Measurements from ENCODE around the gene CNGA3.
"Not testable (repeated sequence)": the region's sequence is repeated elsewhere in the genome, so short reads cannot be mapped to it uniquely, and the experiment has no call there.

The CNGA3 gene

DNA sequence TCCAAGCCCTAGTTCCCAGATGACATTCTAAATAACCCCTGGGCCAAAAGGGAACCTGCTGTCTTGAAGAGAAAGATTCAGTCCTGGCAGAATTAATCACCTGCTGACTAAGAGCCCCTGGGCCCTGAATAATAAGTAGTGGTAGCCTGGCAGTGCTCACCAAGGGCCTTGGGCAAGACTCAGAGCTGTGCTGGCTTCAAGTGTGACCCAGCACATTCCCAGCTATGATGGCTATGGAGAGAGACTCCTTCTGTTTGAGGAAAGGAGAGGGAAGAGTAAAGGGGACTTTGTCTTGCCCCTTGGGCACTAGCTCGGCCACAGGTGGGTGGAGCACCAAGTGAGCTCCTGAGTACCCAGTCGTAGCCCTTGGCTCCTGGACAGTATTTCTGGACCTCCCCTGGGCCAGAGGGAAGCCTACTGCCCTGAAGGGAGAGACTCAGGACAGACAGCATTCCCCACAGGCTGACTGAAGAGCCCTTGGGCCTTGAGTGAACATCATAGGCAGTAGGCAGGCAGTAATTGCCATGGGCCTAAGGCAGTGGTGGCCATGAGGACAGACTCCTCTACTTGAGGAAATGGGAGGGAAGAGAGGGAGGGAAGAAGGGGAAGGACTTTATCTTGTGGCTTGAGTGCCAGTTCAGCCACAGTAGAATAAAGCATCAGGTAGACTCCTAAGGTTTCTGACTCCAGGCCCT, 58.4 kb downstream of the CNGA3 start:
- H3K4me1 Mint-ChIP-seq (ENCODE audit: low read depth in 2 of 2) = peaks cover 3% of the 10 kb centered on the region in 2 donors
- no peak overlapping the region for H3K27ac Mint-ChIP-seq
- no peak for ATAC-seq (replicated peaks)
- no peaks in the 10 kb centered on the region for H3K9me3 Mint-ChIP-seq
- H3K27me3 Mint-ChIP-seq = peaks cover 20 to 24% of the 10 kb centered on the region in 2 donors
- DNase-seq = no peak
- no peak overlapping the region for H3K4me3 Mint-ChIP-seq
- H3K36me3 Mint-ChIP-seq (ENCODE audit: insufficient read depth) = no peaks in the 10 kb centered on the region

DNA sequence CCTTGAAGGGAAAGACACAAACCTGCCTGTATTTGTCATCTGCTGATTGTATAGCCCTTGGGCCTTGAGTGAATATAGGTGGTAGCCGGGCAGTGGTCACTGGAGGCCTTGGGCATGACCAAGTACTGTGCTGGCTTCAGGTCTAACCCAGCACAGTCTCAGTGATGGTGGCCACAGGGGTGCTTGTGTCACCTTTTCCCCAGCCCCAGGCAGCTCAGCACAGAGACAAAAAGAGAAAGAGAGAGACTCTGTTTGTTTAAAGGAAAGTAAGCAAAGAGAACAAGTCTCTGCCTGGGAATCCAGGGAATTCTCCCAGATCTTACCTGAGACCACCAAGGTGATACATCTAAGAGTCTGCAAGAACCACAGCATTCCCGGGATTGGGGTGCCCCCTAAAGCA, 59.0 kb downstream of the CNGA3 start:
- Mint-ChIP-seq H3K9me3 (no peaks in the 10 kb centered on the region), H3K27me3 (peaks cover 14 to 18% of the 10 kb centered on the region in 2 donors), H3K4me1 (ENCODE audit: low read depth in 2 of 2) (peaks cover 3% of the 10 kb centered on the region in 2 donors), H3K36me3 (ENCODE audit: insufficient read depth) (no peaks in the 10 kb centered on the region), H3K4me3 (no peak overlapping the region), H3K27ac (no peak overlapping the region)
- no peak for DNase-seq
- no peak for ATAC-seq (replicated peaks)

DNA sequence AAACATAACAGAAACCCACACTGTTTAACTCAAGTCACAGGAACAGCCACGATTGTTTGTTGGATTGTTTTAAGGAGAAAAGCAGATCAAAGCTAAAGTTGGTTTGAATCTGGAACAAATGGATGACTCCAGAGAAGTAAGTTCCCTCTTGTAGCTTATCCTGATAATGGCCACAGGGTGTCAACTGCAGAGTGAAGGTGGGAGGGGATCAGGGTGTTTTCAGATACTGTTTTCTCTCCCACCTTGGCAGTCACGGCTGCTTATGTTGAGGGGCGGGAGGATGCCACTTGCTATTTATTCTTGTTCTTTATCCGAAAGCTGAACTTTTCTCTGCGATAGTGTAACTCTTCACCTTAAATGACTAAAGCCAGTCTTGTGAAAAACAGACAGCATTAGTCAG, 61.9 kb downstream of the CNGA3 start:
- H3K4me3 Mint-ChIP-seq = no peak overlapping the region
- no peaks in the 10 kb centered on the region for H3K27me3 Mint-ChIP-seq
- no peak for ATAC-seq (replicated peaks)
- H3K9me3 Mint-ChIP-seq = no peaks in the 10 kb centered on the region
- DNase-seq = no peak
- H3K36me3 Mint-ChIP-seq (ENCODE audit: insufficient read depth) = no peaks in the 10 kb centered on the region
- H3K27ac Mint-ChIP-seq = no peak overlapping the region
- peaks cover 5% of the 10 kb centered on the region in 2 donors for H3K4me1 Mint-ChIP-seq (ENCODE audit: low read depth in 2 of 2)

DNA sequence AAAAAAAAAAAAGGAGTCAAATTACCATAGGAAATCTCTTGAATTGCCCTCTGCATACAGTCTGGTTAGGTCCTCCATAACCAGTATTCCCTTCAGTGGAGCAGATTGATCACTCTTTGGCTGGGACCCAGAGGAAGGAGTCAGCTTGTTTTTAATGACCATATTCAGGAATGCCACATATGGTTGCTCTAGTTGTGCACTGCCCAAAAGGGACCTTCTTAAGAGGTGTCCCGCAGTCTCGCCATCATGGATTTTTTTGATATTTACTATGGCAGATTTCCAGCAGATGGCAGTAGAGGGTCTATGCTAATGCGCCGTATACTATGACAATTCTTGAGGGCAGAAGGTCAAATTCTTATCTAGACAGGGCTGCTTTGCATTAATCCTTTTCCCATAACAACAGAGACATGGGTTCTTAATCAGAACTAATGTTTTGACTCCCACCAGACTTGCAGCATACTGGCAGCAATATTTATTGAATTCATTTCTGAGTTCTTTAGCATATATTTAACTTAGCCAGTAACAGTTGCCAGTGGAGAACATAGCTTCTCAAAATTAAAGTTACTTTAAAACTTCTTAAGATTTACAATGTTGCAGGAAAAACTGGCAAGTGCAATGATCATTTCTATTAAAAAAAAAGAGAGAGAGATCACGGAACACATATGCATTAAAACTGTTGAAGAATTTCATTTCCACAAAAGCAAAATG, 66.6 kb downstream of the CNGA3 start:
- Mint-ChIP-seq H3K4me1 (ENCODE audit: low read depth in 2 of 2) (peaks cover 6% of the 10 kb centered on the region in 2 donors), H3K4me3 (no peak overlapping the region), H3K27me3 (no peaks in the 10 kb centered on the region), H3K27ac (no peak overlapping the region), H3K9me3 (no peaks in the 10 kb centered on the region), H3K36me3 (ENCODE audit: insufficient read depth) (no peaks in the 10 kb centered on the region)
- peak; percentile 93 for ATAC-seq (replicated peaks)
- DNase-seq = peak; percentile 71 to 77 (median 71)

DNA sequence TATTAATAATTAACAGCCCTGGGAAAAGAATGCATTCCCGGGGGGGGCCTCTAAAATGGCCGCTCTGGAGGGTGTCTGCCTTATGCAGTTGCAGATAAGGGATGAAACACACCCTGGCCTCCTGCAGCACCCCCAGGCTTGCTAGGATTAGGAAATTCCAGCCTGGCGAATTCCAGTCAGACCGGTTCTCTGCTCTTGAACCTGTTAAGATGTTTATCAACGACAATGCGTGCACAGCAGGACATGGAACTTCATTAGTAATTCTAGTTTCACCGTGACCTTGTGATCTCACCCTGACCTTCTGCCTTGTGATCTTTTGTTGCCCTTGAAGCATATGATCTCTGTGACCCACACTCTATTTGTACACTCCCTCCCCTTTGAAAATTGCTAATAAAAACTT, 68.0 kb downstream of the CNGA3 start:
- not testable (repeated sequence) for H3K27me3 Mint-ChIP-seq; H3K36me3 Mint-ChIP-seq (ENCODE audit: insufficient read depth); H3K27ac Mint-ChIP-seq; H3K4me1 Mint-ChIP-seq (ENCODE audit: low read depth in 2 of 2); H3K9me3 Mint-ChIP-seq; DNase-seq; ATAC-seq (replicated peaks); H3K4me3 Mint-ChIP-seq

DNA sequence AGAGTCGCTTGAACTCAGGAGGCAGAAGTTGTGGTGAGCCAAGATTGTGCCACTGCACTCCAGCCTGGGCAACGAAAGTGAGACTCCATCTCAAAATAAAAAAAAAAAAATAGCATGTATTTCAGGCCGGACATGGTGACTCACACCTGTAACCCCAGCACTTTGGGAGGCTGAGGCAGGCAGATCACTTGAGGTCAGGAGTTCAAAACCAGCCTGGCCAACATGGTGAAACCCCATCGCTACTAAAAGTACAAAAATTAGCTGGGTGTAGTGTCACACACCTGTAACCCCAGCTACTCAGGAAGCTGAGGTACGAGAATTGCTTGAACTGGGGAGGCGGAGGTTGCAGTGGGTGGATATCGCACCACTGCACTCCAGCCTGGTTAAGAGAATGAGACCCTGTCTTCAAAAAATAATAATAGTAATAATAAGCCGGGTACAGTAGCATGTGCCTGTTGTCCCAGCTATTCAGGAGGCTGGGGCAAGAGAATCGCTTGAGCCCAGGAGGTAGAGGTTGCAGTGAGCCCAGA, 69.5 kb downstream of the CNGA3 start:
- H3K4me1 Mint-ChIP-seq (ENCODE audit: low read depth in 2 of 2); H3K27ac Mint-ChIP-seq; H3K9me3 Mint-ChIP-seq; DNase-seq; H3K36me3 Mint-ChIP-seq (ENCODE audit: insufficient read depth); H3K4me3 Mint-ChIP-seq; ATAC-seq (replicated peaks); H3K27me3 Mint-ChIP-seq: not testable (repeated sequence)

DNA sequence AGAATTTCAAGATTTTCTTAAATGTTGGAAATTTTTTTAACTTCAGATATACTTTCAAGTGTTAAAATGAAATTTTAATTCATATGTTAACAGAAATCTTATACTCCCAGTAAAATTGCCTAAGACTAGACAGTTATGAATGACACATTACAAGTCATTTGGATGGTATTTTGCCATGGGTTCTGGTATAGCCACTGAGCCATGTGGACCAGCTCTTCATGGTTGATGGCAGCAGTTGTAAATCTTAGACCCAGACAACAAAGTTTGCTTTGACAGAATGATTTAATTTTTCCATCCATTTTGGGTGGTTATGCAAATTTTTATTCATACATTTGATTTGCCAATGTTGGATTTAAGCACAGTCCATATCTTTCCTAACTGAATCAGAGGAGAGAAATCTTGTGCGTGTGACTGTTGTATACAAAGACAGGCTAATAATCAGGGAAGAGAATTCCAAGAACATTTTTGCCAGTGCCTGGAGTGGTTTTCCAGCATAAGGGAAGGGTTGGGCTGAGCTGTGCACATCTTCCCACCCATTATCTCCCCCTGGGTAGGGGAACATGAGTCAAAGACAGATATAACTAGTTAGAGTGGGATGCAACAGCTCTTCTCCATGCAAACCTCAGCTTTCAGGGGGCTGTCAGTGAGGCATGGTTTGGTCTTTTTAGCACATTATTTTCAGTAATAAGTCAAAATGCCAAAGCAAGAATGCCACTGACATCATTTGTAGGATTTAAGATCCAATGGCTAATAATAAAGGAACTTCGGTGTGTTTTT, 70.3 kb downstream of the CNGA3 start:
- ATAC-seq (replicated peaks) = no peak
- H3K4me3 Mint-ChIP-seq = no peak overlapping the region
- no peaks in the 10 kb centered on the region for H3K27me3 Mint-ChIP-seq
- no peak for DNase-seq
- no peak overlapping the region for H3K27ac Mint-ChIP-seq
- peaks cover 6% of the 10 kb centered on the region in 2 donors for H3K4me1 Mint-ChIP-seq (ENCODE audit: low read depth in 2 of 2)
- H3K36me3 Mint-ChIP-seq (ENCODE audit: insufficient read depth) = no peaks in the 10 kb centered on the region
- no peaks in the 10 kb centered on the region for H3K9me3 Mint-ChIP-seq

DNA sequence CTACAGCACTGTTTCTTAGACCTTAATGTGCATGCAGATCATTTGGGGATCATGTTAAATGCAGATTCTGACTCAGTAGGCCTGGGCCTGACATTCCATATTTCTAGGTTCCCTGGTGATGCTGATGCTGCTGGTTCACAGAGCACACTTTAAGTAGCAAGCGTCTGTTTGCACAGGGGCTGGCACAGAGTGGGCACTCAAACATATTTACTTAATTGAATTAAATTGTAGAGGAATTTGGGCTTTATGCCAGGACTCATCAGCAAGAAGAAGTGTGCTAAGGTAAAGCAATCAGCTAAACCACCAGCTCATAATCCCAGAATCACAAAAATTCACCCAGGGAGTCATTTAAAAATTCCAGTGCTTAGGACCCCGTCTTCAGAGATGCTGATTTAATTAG, 73.3 kb downstream of the CNGA3 start:
- peaks cover 4 to 9% of the 10 kb centered on the region in 2 donors for H3K9me3 Mint-ChIP-seq
- no peaks in the 10 kb centered on the region for H3K27me3 Mint-ChIP-seq
- no peak overlapping the region for H3K4me3 Mint-ChIP-seq
- DNase-seq (no peak), ATAC-seq (replicated peaks) (no peak)
- no peaks in the 10 kb centered on the region for H3K36me3 Mint-ChIP-seq (ENCODE audit: insufficient read depth)
- H3K4me1 Mint-ChIP-seq (ENCODE audit: low read depth in 2 of 2) = no peaks in the 10 kb centered on the region
- peak overlapping the region in 1 of 2 donors; percentile 44 for H3K27ac Mint-ChIP-seq

DNA sequence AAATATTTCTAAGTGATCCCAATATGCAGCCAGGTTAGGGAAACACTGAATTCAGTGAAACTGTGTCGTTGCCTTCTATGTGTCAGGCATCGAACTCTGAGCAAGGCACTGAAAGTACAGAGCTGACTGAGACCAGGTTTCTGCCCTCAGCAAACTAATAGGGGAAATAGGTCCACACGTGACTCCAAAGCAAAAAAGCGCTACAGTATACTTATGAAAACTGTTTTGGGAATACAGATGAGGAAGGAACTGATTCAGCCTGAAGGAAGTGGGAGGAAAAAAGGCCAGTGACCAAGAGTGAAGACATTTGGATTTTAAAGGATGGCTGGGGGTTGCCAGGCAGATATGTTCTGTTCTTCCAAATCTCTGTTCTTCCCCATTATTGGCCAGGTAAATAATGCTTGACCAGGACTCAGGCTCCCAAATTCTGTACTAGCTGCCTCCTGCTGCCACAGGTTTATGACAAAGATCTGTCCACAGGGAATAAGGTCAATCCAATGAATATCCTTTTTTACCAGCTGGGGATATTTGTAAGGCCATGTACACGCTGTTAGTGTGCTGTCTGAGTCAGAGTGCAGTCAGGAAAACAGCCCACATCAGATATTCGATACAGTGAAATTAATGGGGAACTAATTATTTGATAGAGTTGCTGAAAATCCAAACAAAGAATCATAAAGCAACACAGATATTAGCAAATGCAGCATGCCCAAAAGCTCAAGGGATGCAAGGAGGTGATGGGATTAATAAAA, 73.9 kb downstream of the CNGA3 start:
- Mint-ChIP-seq H3K27ac (no peak overlapping the region), H3K9me3 (peaks cover 4 to 9% of the 10 kb centered on the region in 2 donors), H3K36me3 (ENCODE audit: insufficient read depth) (no peaks in the 10 kb centered on the region), H3K27me3 (no peaks in the 10 kb centered on the region), H3K4me3 (no peak overlapping the region), H3K4me1 (ENCODE audit: low read depth in 2 of 2) (no peaks in the 10 kb centered on the region)
- DNase-seq (no peak), ATAC-seq (replicated peaks) (no peak)

DNA sequence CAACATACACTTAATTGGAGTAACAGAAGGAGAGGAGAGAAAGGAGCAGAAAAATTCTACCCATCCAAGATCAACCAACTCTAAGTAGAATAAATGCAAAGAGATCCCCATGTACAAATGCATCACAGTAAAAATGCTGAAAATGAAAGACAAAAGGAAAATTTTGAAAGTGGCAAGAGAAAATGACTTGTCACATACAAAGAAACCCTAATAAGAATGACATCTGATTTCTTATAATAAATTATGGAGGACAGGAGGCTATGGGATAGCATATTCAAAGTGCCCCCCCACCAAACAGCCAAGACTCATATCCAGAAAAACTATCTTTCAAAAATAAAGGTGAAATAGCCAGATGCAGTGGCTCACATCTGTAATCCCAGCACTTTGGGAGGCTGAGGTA, 76.2 kb downstream of the CNGA3 start:
- ATAC-seq (replicated peaks) = no peak
- Mint-ChIP-seq H3K4me1 (ENCODE audit: low read depth in 2 of 2) (no peaks in the 10 kb centered on the region), H3K36me3 (ENCODE audit: insufficient read depth) (no peaks in the 10 kb centered on the region), H3K4me3 (no peak overlapping the region), H3K27me3 (no peaks in the 10 kb centered on the region), H3K27ac (no peak overlapping the region), H3K9me3 (peaks cover 4 to 9% of the 10 kb centered on the region in 2 donors)
- DNase-seq = no peak

DNA sequence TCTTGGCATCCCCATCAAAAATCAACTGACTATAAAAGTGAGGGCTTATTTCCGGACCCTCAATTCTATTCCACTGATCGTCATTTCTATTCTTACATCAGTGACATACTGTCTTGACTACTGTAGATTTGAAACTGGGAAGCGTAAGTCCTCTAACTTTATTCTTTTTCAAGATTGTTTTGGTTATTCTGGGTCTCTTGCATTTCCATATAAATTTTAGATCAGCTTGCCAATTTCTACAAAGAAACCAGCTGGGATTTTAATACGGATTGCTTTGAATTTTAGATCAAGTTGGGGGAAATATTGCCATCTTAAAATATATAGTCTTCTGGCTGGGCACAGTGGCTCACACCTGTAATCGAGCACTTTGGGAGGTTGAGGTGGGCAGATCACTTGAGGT, 80.5 kb downstream of the CNGA3 start:
- no peaks in the 10 kb centered on the region for H3K4me1 Mint-ChIP-seq (ENCODE audit: low read depth in 2 of 2)

DNA sequence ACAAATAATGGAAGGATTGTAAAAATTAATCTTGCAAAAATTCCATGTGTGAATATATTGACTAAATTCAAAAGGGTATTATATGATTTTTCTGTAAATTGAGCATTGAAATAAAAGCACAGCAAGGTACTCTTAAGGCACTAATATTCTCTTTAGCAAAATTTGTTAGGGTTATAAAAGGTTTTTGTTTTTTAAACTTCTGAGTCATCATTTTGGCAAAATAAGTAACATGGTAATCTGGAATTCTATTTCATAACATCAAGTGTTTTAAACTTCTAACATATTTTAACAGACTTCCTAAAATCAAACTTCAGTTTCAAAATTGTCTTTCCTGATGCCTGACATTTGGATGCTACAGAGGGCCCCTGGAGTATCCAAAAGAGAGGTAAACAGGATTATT, 85.9 kb downstream of the CNGA3 start:
- Mint-ChIP-seq H3K4me3 (no peak overlapping the region), H3K27me3 (no peaks in the 10 kb centered on the region), H3K36me3 (ENCODE audit: insufficient read depth) (no peaks in the 10 kb centered on the region), H3K4me1 (ENCODE audit: low read depth in 2 of 2) (no peaks in the 10 kb centered on the region), H3K27ac (no peak overlapping the region), H3K9me3 (no peaks in the 10 kb centered on the region)
- ATAC-seq (replicated peaks) (no peak), DNase-seq (no peak)

More for the DNA sequence above, 80.5 kb downstream of the CNGA3 start:
- no peak overlapping the region for H3K4me3 Mint-ChIP-seq
- H3K9me3 Mint-ChIP-seq = peaks cover 3 to 8% of the 10 kb centered on the region in 2 donors
- ATAC-seq (replicated peaks) = no peak
- H3K36me3 Mint-ChIP-seq (ENCODE audit: insufficient read depth) = no peaks in the 10 kb centered on the region
- DNase-seq = no peak
- no peaks in the 10 kb centered on the region for H3K27me3 Mint-ChIP-seq
- H3K27ac Mint-ChIP-seq = no peak overlapping the region

DNA sequence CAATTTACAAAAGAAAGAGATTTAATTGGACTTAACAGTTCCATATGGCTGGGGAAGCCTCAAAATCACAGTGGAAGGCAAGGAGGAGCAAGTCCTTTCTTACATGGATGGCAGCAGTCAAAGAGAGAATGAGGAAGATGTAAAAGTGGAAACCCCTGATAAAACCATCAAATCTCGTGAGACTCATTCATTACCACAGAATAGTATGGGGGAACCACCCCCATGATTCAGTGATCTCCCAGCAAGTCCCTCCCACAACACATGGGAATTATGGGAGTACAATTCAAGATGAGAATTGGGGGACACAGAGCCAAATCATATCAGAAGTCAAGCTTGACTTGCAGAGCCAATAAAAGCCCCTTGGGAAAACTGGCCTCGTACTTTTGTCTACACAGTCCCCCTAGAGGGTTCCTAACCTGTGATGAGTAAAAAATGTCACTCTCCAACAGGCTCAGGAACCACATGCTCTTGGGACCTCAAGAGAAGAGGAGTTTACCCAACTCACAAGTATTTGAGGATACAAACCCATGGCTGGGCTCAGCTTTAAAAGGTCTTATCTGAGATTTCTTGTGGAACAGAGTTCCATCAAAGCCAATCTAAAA, 87.2 kb downstream of the CNGA3 start:
- no peak for ATAC-seq (replicated peaks)
- Mint-ChIP-seq H3K27ac (no peak overlapping the region), H3K27me3 (no peaks in the 10 kb centered on the region), H3K4me1 (ENCODE audit: low read depth in 2 of 2) (peaks cover under 1% of the 10 kb centered on the region in 2 donors), H3K36me3 (ENCODE audit: insufficient read depth) (no peaks in the 10 kb centered on the region), H3K4me3 (no peak overlapping the region), H3K9me3 (peaks cover 0 to 3% of the 10 kb centered on the region in 2 donors)
- DNase-seq = no peak
